ENCODE data around the gene MPL. TPM values are rescaled to one million over a fixed set of nuclear protein-coding genes. Genes with fewer than 3 reads are reported as not detected.

MPL gene
- total and polyA plus RNA-seq, 2 of the 13 experiments (the other 11 are each of a cell fraction or from before 2014, with no cell fraction given): not detected

DNA sequence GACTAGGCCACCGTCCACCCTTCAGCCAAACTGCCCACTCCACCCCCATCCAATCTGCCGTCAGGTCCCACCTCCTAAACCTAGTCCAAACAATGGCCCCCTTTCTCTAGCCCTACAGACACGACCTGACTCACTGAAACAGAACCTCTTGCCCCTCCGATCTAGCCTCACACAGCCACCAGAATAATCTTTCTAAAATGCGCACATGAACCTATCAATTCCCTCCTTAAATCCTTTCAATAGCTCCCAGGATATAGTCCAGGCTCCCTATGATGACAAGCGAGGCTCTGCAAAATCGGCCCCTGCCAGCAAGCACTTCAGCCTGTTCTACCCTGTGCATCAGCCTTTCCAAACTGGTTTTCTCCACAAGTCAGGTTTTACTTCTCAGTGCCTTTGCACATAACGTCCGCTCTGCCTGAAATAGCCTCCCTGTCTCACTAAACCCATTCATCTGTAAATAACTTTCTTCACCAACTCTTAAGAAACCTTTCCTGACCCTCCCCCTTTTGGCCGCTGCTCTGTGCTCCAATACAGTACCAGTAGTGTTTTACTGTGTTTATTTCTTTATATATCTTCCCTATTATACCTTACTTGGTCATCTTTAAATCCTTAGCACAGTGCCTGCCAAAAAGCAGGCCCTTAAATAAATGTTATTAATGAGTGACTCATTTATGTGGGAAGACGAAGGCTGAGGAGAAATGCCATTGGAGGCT, 12.1 kb downstream of the MPL start (continued):
- TF ChIP-seq ZNF430 (CRISPR knock-in tag; IDR thresholded peaks at IDR 0.05) (0 out of 2 replicates have a peak, but pooled peaks have one; percentile 26), SRSF1 (optimal IDR thresholded peaks at IDR 0.05; ENCODE audit: low read depth, low read length) (no peak), ZNF616 (CRISPR knock-in tag; IDR thresholded peaks at IDR 0.05; ENCODE audit: low read depth) (no peak), BORCS8-MEF2B (CRISPR knock-in tag; IDR thresholded peaks at IDR 0.05) (0 out of 2 replicates have a peak, but pooled peaks have one; percentile 17), ZNF605 (CRISPR knock-in tag; IDR thresholded peaks at IDR 0.05) (peak; percentile 80), PHB2 (IDR thresholded peaks at IDR 0.05; ENCODE audit: partially characterized antibody) (no peak), MXI1 (IDR thresholded peaks at IDR 0.05; ENCODE audit: borderline replicate concordance, low read depth, low read length) (no peak), NAIF1 (CRISPR knock-in tag; IDR thresholded peaks at IDR 0.05; ENCODE audit: borderline replicate concordance) (0 out of 2 replicates have a peak, but pooled peaks have one; percentile 64), ZNF143 (CRISPR knock-in tag; IDR thresholded peaks at IDR 0.05) (no peak), ZNF10 (CRISPR knock-in tag; IDR thresholded peaks at IDR 0.05; ENCODE audit: borderline replicate concordance, low read depth) (no peak), ZSCAN29 (CRISPR knock-in tag; conservative IDR thresholded peaks at IDR 0.05) (no peak), ZNF792 (CRISPR knock-in tag; IDR thresholded peaks at IDR 0.05) (no peak), ASH2L (IDR thresholded peaks at IDR 0.05; ENCODE audit: insufficient read length, low read depth, low read length) (peak; percentile 22)
- TF ChIP-seq, protein P1, sequence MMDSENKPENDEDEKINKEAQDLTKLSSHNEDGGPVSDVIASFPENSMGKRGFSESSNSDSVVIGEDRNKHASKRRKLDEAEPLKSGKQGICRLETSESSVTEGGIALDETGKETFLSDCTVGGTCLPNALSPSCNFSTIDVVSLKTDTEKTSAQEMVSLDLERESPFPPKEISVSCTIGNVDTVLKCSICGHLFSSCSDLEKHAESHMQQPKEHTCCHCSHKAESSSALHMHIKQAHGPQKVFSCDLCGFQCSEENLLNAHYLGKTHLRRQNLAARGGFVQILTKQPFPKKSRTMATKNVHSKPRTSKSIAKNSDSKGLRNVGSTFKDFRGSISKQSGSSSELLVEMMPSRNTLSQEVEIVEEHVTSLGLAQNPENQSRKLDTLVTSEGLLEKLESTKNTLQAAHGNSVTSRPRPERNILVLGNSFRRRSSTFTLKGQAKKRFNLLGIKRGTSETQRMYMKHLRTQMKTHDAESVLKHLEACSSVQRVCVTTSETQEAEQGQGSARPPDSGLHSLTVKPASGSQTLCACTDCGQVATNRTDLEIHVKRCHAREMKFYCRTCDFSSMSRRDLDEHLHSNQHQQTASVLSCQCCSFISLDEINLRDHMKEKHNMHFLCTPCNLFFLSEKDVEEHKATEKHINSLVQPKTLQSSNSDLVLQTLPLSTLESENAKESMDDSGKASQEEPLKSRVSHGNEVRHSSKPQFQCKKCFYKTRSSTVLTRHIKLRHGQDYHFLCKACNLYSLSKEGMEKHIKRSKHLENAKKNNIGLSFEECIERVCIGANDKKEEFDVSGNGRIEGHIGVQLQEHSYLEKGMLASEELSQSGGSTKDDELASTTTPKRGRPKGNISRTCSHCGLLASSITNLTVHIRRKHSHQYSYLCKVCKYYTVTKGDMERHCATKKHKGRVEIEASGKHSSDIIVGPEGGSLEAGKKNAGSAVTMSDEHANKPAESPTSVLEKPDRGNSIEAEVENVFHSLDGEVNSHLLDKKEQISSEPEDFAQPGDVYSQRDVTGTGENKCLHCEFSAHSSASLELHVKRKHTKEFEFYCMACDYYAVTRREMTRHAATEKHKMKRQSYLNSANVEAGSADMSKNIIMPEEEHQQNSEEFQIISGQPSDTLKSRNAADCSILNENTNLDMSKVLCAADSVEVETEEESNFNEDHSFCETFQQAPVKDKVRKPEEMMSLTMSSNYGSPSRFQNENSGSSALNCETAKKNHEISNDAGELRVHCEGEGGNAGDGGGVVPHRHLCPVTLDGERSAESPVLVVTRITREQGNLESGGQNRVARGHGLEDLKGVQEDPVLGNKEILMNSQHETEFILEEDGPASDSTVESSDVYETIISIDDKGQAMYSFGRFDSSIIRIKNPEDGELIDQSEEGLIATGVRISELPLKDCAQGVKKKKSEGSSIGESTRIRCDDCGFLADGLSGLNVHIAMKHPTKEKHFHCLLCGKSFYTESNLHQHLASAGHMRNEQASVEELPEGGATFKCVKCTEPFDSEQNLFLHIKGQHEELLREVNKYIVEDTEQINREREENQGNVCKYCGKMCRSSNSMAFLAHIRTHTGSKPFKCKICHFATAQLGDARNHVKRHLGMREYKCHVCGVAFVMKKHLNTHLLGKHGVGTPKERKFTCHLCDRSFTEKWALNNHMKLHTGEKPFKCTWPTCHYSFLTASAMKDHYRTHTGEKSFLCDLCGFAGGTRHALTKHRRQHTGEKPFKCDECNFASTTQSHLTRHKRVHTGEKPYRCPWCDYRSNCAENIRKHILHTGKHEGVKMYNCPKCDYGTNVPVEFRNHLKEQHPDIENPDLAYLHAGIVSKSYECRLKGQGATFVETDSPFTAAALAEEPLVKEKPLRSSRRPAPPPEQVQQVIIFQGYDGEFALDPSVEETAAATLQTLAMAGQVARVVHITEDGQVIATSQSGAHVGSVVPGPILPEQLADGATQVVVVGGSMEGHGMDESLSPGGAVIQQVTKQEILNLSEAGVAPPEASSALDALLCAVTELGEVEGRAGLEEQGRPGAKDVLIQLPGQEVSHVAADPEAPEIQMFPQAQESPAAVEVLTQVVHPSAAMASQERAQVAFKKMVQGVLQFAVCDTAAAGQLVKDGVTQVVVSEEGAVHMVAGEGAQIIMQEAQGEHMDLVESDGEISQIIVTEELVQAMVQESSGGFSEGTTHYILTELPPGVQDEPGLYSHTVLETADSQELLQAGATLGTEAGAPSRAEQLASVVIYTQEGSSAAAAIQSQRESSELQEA (CRISPR knock-in tag; IDR thresholded peaks at IDR 0.05; ENCODE audit: not compliant biosample characterization): no peak
- TF ChIP-seq, protein P2, sequence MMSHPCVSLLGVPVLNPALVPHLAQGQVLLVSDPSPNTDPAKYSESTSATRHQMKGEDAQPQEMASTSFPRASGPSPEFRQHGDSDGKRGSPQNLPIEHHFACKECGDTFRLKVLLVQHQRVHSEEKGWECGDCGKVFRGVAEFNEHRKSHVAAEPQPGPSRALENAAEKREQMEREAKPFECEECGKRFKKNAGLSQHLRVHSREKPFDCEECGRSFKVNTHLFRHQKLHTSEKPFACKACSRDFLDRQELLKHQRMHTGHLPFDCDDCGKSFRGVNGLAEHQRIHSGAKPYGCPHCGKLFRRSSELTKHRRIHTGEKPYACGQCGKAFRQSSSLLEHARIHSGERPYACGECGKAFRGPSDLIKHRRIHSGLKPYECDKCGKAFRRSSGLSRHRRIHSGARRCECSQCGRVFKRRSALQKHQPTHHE (CRISPR knock-in tag; IDR thresholded peaks at IDR 0.05; ENCODE audit: borderline replicate concordance): no peak
- TF ChIP-seq, protein P3, sequence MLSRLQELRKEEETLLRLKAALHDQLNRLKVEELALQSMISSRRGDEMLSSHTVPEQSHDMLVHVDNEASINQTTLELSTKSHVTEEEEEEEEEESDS (CRISPR knock-in tag; IDR thresholded peaks at IDR 0.05; ENCODE audit: borderline replicate concordance): no peak
- TF ChIP-seq, protein P4, sequence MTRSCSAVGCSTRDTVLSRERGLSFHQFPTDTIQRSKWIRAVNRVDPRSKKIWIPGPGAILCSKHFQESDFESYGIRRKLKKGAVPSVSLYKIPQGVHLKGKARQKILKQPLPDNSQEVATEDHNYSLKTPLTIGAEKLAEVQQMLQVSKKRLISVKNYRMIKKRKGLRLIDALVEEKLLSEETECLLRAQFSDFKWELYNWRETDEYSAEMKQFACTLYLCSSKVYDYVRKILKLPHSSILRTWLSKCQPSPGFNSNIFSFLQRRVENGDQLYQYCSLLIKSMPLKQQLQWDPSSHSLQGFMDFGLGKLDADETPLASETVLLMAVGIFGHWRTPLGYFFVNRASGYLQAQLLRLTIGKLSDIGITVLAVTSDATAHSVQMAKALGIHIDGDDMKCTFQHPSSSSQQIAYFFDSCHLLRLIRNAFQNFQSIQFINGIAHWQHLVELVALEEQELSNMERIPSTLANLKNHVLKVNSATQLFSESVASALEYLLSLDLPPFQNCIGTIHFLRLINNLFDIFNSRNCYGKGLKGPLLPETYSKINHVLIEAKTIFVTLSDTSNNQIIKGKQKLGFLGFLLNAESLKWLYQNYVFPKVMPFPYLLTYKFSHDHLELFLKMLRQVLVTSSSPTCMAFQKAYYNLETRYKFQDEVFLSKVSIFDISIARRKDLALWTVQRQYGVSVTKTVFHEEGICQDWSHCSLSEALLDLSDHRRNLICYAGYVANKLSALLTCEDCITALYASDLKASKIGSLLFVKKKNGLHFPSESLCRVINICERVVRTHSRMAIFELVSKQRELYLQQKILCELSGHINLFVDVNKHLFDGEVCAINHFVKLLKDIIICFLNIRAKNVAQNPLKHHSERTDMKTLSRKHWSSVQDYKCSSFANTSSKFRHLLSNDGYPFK (CRISPR knock-in tag; IDR thresholded peaks at IDR 0.05; ENCODE audit: borderline replicate concordance): no peak

Data from HepG2 (cell line).